Keratinocyte (primary cell): Measurements from ENCODE around the gene GGT5. TPM values are rescaled to one million over a fixed set of nuclear protein-coding genes. Genes with fewer than 3 reads are reported as not detected.

ENCODE experiments used
- DNase-seq: peaks from one replicate; pipeline ENCODE4 v3.0.0-alpha.2; 2011; ENCODE audit warnings: low read depth, missing footprints, low spot score
- FAIRE-seq: peaks from 2 replicates; lab custom pipeline; 2011; peaks lifted over from hg19 to GRCh38; lab: Jason Lieb, UNC
- H2AFZ ChIP-seq: 2 replicates; pipeline ENCODE4 v1.6.0; 2012; ENCODE audit warnings: low read length, control low read depth, inconsistent platforms; ENCODE audit not compliant: control insufficient read depth
- H3K27ac ChIP-seq: 2 replicates; pipeline ENCODE4 v1.5.1; 2011; ENCODE audit warnings: low read length; ENCODE audit not compliant: control insufficient read depth, insufficient read depth
- H3K27me3 ChIP-seq: 3 replicates; pipeline ENCODE4 v1.6.0; 2011; ENCODE audit warnings: low read length; ENCODE audit not compliant: control insufficient read depth, insufficient read depth; ENCODE audit errors: extremely low read depth
- H3K36me3 ChIP-seq, 2 experiments: 2 replicates in 1 of 2; 3 replicates in 1 of 2; pipeline ENCODE4 v1.5.1; 2011; ENCODE audit warnings: low read length in 2 of 2, mild to moderate bottlenecking in 1 of 2; ENCODE audit not compliant: control insufficient read depth in 2 of 2, insufficient read depth in 2 of 2; ENCODE audit errors: extremely low read depth in 1 of 2
- H3K4me1 ChIP-seq: 3 replicates; pipeline ENCODE4 v1.5.1; 2011; ENCODE audit warnings: low read length; ENCODE audit not compliant: control insufficient read depth, insufficient read depth; ENCODE audit errors: extremely low read depth
- H3K4me2 ChIP-seq: 3 replicates; pipeline ENCODE4 v1.6.0; 2011; ENCODE audit warnings: low read depth, low read length; ENCODE audit not compliant: control insufficient read depth, insufficient read depth; ENCODE audit errors: extremely low read depth
- H3K4me3 ChIP-seq, 3 experiments: fragments of 200-600 bp in 1 of 3; sonication (generic) in 1 of 3; 2 replicates in 2 of 3; 3 replicates in 1 of 3; pipeline ENCODE4 v1.5.1; 2011 to 2016; ENCODE audit warnings: low read length in 3 of 3, mild to moderate bottlenecking in 3 of 3, control low read depth in 2 of 3, inconsistent platforms in 1 of 3, low read depth in 1 of 3, mixed read lengths in 1 of 3, mixed run types in 1 of 3, moderate library complexity in 1 of 3; ENCODE audit not compliant: control insufficient read depth in 2 of 3, insufficient read depth in 2 of 3; ENCODE audit errors: extremely low read depth in 1 of 3
- H3K79me2 ChIP-seq: 2 replicates; pipeline ENCODE4 v1.6.0; 2012; ENCODE audit warnings: low read length; ENCODE audit not compliant: control insufficient read depth, insufficient read depth
- H3K9ac ChIP-seq: 3 replicates; pipeline ENCODE4 v1.6.0; 2011; ENCODE audit warnings: low read length; ENCODE audit not compliant: control insufficient read depth, insufficient read depth; ENCODE audit errors: extremely low read depth
- H3K9me1 ChIP-seq: 3 replicates; pipeline ENCODE4 v1.6.0; 2011; ENCODE audit warnings: low read length; ENCODE audit not compliant: control insufficient read depth, insufficient read depth; ENCODE audit errors: extremely low read depth
- H3K9me3 ChIP-seq: 2 replicates; pipeline ENCODE4 v1.5.1; 2012; ENCODE audit warnings: low read depth, low read length; ENCODE audit not compliant: control insufficient read depth
- H4K20me1 ChIP-seq: 3 replicates; pipeline ENCODE4 v1.6.0; 2011; ENCODE audit warnings: low read length; ENCODE audit not compliant: control insufficient read depth, insufficient read depth; ENCODE audit errors: extremely low read depth
- CTCF ChIP-seq, 3 experiments: IDR thresholded peaks in 1 of 3; conservative IDR thresholded peaks in 1 of 3; optimal IDR thresholded peaks in 1 of 3; 2 replicates in 2 of 3; 3 replicates in 1 of 3; pipeline versions ENCODE3 to v1.5.1; 2011; ENCODE audit warnings: low read length in 3 of 3, mild to moderate bottlenecking in 3 of 3, moderate library complexity in 2 of 3, control low read depth in 1 of 3, inconsistent platforms in 1 of 3; ENCODE audit not compliant: insufficient read depth in 2 of 3; ENCODE audit errors: extremely low read depth in 1 of 3
- EZH2 ChIP-seq: IDR thresholded peaks from one replicate; pipeline ENCODE4 v1.6.1; 2012; ENCODE audit warnings: inconsistent platforms, mild to moderate bottlenecking, low read length, moderate library complexity
- dilution Hi-C: fragments of 300-500 bp; cut with MboI; formaldehyde crosslinking; loops from one replicate; pipeline ENCODE4 v1.7.0; 2020; ENCODE audit warnings: low sequenced_read_pairs; ENCODE audit not compliant: extremely low pct_ligation_motif_present
- polyA plus RNA-seq, 5 experiments: library from polyadenylated mRNA; depleted of rRNA in 3 of 5; stranded (reverse) in 3 of 5; stranded (forward) in 1 of 5; unstranded in 1 of 5; fragments of >200 nt; gene quantifications; 1 replicate in 1 of 5; 2 replicates in 3 of 5; 3 replicates in 1 of 5; pipeline versions ENCODE4 v1.2.1 to v1.2.3, GENCODE V29; 2011 to 2012; ENCODE audit warnings: missing spikeins in 2 of 5, low read depth in 1 of 5, low replicate concordance in 1 of 5

Gene GGT5
- polyA plus RNA-seq, 1 donor (not counting 4 experiments of a cell fraction or from before 2014, with no cell fraction given): not detected

GRCh38 chr22:24185501-24186351 lies 59.2 kb downstream of the GGT5 start:
- H4K20me1 ChIP-seq: no peaks in the 10 kb centered on the region
- no peak overlapping the region for H3K4me3 ChIP-seq
- H3K4me2 ChIP-seq: no peak overlapping the region
- H3K36me3 ChIP-seq: no peaks in the 10 kb centered on the region
- DNase-seq (no peak), FAIRE-seq (no peak)
- no peaks in the 10 kb centered on the region for H3K27me3 ChIP-seq
- H3K9me1 ChIP-seq: no peaks in the 10 kb centered on the region
- peaks cover 10% of the 10 kb centered on the region for H3K4me1 ChIP-seq
- H2AFZ ChIP-seq: no peak overlapping the region
- dilution Hi-C loops: no loop called here
- no peaks in the 10 kb centered on the region for H3K9me3 ChIP-seq
- H3K79me2 ChIP-seq: no peaks in the 10 kb centered on the region
- TF ChIP-seq EZH2 (no peak), CTCF (optimal IDR thresholded peaks at IDR 0.05 in 1 of 3, IDR thresholded peaks at IDR 0.05 in 1 of 3, conservative IDR thresholded peaks at IDR 0.05 in 1 of 3; ENCODE audit: extremely low read depth in 1 of 3, insufficient read depth in 2 of 3, low read length in 3 of 3) (no peak)
- H3K9ac ChIP-seq: no peak overlapping the region
- H3K27ac ChIP-seq: no peak overlapping the region

GRCh38 chr22:24185001-24185500 lies 59.8 kb downstream of the GGT5 start:
- no peaks in the 10 kb centered on the region for H3K36me3 ChIP-seq
- no peaks in the 10 kb centered on the region for H4K20me1 ChIP-seq
- H3K9ac ChIP-seq: no peak overlapping the region
- dilution Hi-C loops: no loop called here
- H3K79me2 ChIP-seq: no peaks in the 10 kb centered on the region
- no peak overlapping the region for H3K4me2 ChIP-seq
- H3K4me3 ChIP-seq: no peak overlapping the region
- H3K27me3 ChIP-seq: no peaks in the 10 kb centered on the region
- no peaks in the 10 kb centered on the region for H3K9me3 ChIP-seq
- H2AFZ ChIP-seq: no peak overlapping the region
- peaks cover 10% of the 10 kb centered on the region for H3K4me1 ChIP-seq
- H3K27ac ChIP-seq: no peak overlapping the region
- FAIRE-seq (no peak), DNase-seq (no peak)
- H3K9me1 ChIP-seq: no peaks in the 10 kb centered on the region
- TF ChIP-seq EZH2: no peak
- no peak for TF ChIP-seq CTCF (optimal IDR thresholded peaks at IDR 0.05 in 1 of 3, IDR thresholded peaks at IDR 0.05 in 1 of 3, conservative IDR thresholded peaks at IDR 0.05 in 1 of 3; ENCODE audit: extremely low read depth in 1 of 3, insufficient read depth in 2 of 3, low read length in 3 of 3)
